Cardiac fibroblast (primary cell): ENCODE results near the gene ARHGEF28.

ENCODE experiments used
- DNase-seq, 2 donors: peaks; one replicate each; pipeline versions ENCODE4 v3.0.0 to v3.0.0-alpha.2; 2010; ENCODE audit warnings: low read depth in 2 of 2
- H3K4me3 ChIP-seq, 2 donors: replicated peaks in 1 of 2; 1 replicate in 1 of 2; 2 replicates in 1 of 2; pipeline ENCODE4 v1.5.1; 2011; ENCODE audit warnings: low read depth in 2 of 2, low read length in 2 of 2, mild to moderate bottlenecking in 2 of 2, moderate library complexity in 1 of 2
- TF ChIP-seq, protein P1 (sequence below): IDR thresholded peaks from one replicate; pipeline ENCODE4 v1.5.1; 2011; ENCODE audit warnings: low read depth, mild to moderate bottlenecking, low read length, inconsistent platforms

The ARHGEF28 gene

DNA sequence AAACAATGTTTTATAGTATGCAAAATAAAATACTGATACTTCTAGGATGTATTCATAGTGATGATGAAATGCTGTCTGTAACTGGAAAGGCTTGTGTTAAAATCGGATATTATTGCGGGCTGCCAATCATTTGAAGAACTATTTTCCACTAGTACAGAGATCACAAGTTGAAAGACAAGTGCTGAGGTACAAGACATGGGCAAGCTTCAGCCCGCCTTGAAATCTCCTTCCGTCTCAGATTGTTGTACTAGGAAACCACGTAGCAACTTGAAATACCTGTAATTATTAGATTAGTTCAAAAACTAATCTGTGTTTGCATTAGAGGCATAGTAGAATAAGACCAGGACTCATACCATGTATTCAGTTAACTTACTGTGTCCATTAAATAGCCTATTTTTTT is 218.2 kb downstream of the ARHGEF28 start:
- H3K4me3 ChIP-seq, result no peak overlapping the region
- DNase-seq, result no peak
- TF ChIP-seq, protein P1, sequence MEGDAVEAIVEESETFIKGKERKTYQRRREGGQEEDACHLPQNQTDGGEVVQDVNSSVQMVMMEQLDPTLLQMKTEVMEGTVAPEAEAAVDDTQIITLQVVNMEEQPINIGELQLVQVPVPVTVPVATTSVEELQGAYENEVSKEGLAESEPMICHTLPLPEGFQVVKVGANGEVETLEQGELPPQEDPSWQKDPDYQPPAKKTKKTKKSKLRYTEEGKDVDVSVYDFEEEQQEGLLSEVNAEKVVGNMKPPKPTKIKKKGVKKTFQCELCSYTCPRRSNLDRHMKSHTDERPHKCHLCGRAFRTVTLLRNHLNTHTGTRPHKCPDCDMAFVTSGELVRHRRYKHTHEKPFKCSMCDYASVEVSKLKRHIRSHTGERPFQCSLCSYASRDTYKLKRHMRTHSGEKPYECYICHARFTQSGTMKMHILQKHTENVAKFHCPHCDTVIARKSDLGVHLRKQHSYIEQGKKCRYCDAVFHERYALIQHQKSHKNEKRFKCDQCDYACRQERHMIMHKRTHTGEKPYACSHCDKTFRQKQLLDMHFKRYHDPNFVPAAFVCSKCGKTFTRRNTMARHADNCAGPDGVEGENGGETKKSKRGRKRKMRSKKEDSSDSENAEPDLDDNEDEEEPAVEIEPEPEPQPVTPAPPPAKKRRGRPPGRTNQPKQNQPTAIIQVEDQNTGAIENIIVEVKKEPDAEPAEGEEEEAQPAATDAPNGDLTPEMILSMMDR, result no peak

DNA sequence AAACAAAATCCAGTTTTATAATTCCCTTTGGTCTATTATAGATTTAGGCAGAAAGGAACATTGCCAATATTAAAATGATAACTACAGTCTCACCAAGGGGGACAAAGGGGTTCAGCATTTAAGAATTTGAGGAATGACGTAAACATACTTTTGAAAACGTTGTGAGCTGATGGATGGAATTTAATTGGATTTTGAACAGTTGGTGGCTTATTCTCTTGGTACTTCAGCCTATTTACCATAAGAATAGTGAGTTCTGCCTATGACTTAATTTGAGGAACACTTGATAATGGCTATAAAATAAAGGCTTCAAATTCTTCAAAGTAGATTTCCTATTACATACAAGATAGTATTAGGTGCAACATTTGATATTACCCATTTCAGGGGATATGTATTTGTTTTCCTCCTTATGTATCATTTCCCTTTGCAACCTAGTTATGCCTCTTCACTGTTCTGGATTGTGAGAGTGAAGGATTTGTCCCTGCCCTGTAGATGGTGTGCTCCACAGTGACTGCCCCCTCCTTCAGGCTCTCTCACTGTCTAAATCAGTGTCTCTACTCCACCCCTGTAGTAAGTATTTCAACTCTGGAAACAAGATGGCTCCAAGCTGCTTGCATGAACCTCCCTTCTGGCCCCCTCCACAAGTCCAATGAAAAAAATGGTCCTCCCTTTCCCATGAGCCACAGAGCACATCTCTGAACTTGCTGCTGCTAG is 225.6 kb downstream of the ARHGEF28 start:
- no peak for DNase-seq
- H3K4me3 ChIP-seq, result no peak overlapping the region
- TF ChIP-seq, protein P1, result no peak

DNA sequence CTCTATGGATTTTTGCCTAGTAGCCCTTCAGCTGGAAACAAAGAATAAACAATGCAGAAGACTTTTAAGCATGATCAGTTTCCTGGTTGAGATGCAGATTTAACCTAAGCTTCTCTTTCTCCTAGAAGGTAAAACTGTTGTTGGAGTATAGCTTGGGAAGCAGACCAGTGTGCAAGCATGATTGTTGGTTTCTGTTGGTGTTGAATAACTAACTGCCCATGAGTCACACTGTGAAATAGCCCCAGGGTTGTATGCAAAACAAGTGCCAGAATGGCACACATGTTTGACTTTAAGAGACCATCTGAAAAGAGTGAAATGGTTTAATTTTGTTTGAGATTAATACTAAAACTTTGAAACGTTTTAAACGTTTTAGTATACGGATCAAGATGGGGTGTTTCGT is 227.1 kb downstream of the ARHGEF28 start:
- no peak overlapping the region for H3K4me3 ChIP-seq
- peak in 1 of 2 donors; percentile 34 for DNase-seq
- TF ChIP-seq, protein P1, result no peak

DNA sequence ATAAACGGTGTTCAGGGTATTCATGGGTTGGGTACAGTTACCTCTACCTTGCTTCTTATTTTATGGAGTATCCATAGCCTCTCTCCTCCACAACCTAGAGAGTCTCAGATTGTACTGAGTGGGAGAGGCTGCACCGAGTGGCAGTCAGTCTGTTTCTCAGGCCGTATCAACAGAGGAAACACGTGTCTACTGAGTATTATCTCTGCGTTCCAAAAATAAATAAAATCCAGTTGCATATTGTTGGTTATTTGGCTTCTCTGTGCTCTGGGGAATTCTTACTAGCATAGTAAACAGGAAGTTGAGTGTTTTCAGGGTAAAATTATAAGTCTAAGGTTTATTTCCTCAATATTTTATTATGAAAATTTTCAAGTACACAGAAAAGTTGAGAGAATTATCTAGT is 231.0 kb downstream of the ARHGEF28 start:
- DNase-seq, result peak; percentile 26 to 45

DNA sequence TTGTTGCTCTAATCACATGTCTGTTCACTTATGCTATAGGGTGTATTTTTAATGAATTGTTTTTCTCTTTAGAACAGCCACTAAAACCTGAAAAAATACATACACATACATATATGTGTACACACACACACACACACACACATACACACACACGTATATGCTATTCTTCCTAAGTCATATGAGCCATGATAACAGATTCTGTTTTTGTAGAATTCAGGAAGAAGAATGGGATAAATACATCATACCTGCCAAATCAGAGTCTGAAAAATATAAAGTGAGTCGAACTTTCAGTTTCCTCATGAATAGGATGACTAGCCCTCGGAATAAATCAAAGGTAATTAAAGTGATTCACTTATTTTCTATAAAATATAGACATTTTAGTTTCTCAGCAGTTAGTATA is 231.4 kb downstream of the ARHGEF28 start:
- no peak for DNase-seq
- TF ChIP-seq, protein P1, result no peak
- no peak overlapping the region for H3K4me3 ChIP-seq

More for the DNA sequence above, 231.0 kb downstream of the ARHGEF28 start:
- H3K4me3 ChIP-seq, result no peak overlapping the region
- TF ChIP-seq, protein P1, result no peak

DNA sequence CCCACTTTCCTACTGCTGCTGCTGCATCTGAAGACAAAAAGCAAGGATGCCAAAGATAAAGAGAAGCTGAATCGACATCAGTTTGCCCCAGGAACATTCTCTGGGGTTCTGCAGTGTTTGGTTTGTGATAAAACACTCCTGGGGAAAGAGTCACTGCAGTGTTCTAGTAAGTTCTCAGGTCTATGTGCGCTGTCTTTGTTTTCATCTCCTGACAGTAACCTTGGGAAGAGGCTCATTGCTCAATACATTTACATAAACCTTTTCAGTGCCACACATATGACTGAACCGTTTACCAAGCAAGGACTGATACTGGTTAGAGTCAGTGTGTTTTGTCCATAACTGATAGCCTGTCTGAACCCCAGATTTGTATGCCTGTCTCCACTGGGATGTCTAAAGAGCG is 232.1 kb downstream of the ARHGEF28 start:
- DNase-seq, result peak in 1 of 2 donors; percentile 22
- TF ChIP-seq, protein P1, result no peak
- H3K4me3 ChIP-seq, result no peak overlapping the region

DNA sequence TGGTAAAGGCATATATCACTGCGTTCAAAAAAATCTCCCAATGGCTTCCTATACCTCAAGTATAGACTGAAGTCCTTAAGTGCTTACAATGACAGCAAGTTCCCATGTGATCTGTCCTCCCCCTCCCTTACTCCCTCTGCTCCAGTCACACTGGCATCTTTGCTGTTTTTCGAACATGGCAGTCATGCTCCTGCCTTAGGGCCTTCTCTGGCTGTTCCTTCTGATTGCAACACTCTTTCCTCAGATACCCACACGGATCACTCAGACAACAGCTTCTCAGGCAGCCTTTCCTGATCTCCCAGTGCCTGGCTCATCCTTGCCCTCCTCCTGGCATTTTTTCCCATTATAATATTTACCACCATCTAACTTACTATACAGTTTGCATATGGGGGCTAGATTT is 232.8 kb downstream of the ARHGEF28 start:
- no peak for DNase-seq
- H3K4me3 ChIP-seq, result no peak overlapping the region
- TF ChIP-seq, protein P1, result no peak
